DMS114 treated with DMSO at 0.1 percent for 48 hours (cell line): Measurements from ENCODE around the gene C4orf36.
"Not testable (repeated sequence)": the region's sequence is repeated elsewhere in the genome, so short reads cannot be mapped to it uniquely, and the experiment has no call there.

Experiments used
- DNase-seq: peaks from one replicate; lab custom pipeline; 2025; ENCODE audit not compliant: unreplicated experiment; lab: John Stamatoyannopoulos, UW

The C4orf36 gene

GRCh38 chr4:86917212-86918039, 25.2 kb upstream of the C4orf36 start:
- DNase-seq: no peak

- DNase-seq: no peak
Measured at GRCh38 chr4:86916392-86916791, 24.2 kb upstream of the C4orf36 start.

GRCh38 chr4:86910820-86911684, 18.8 kb upstream of the C4orf36 start:
- DNase-seq: no peak

- no peak for DNase-seq
Measured at GRCh38 chr4:86910369-86910768, 18.1 kb upstream of the C4orf36 start.

GRCh38 chr4:86909546-86910295, 17.5 kb upstream of the C4orf36 start:
- no peak for DNase-seq

GRCh38 chr4:86908251-86908657, 16.0 kb upstream of the C4orf36 start:
- DNase-seq: no peak

- DNase-seq: no peak
Measured at GRCh38 chr4:86901864-86902263, 9.6 kb upstream of the C4orf36 start.

GRCh38 chr4:86898562-86898961, 6.3 kb upstream of the C4orf36 start:
- DNase-seq: no peak

- DNase-seq: no peak
Measured at GRCh38 chr4:86896596-86896995, 4.4 kb upstream of the C4orf36 start.

GRCh38 chr4:86895692-86896488, 3.7 kb upstream of the C4orf36 start:
- DNase-seq: peak; percentile 35

GRCh38 chr4:86894455-86894854, 2.2 kb upstream of the C4orf36 start:
- DNase-seq: no peak

- no peak for DNase-seq
Measured at GRCh38 chr4:86893136-86893535, 914 bp upstream of the C4orf36 start.

GRCh38 chr4:86892636-86892960, 376 bp upstream of the C4orf36 start:
- DNase-seq: no peak

GRCh38 chr4:86890790-86891189, 1.4 kb downstream of the C4orf36 start:
- DNase-seq: no peak

GRCh38 chr4:86879641-86880040, 12.6 kb downstream of the C4orf36 start:
- DNase-seq: no peak

- DNase-seq: no peak
Measured at GRCh38 chr4:86878640-86879039, 13.6 kb downstream of the C4orf36 start.

GRCh38 chr4:86876894-86877685, 15.1 kb downstream of the C4orf36 start:
- no peak for DNase-seq

GRCh38 chr4:86875436-86875835, 16.8 kb downstream of the C4orf36 start:
- DNase-seq: not testable (repeated sequence)

GRCh38 chr4:86872135-86872534, 20.1 kb downstream of the C4orf36 start:
- no peak for DNase-seq
